DMS79 treated with DMSO at 0.1 percent for 48 hours (cell line): ENCODE data around the gene NDRG2.
"Not testable (repeated sequence)": the region's sequence is repeated elsewhere in the genome, so short reads cannot be mapped to it uniquely, and the experiment has no call there.

Experiments
- DNase-seq: peaks from one replicate; lab custom pipeline; 2025; lab: John Stamatoyannopoulos, UW

NDRG2 gene

GRCh38 chr14:21055432-21056117, 30.7 kb upstream of the NDRG2 start:
- no peak for DNase-seq

DNA sequence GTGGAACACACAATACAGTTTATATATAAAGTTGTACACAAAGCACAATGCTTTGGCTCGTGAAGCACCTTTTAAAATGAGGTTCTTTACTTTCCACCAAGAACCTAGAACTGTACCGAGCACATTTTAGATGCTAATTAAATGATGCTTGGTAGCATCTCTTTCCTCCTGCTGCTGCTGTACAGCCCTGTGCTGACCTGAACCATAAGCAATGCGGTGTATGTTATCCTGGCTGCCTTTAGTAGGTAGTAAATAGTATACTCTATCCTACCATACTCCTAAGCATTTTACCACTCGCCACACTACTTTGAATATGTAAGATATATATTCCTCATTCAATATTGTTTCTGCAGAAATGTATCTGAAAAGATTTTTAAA, 29.9 kb upstream of the NDRG2 start:
- DNase-seq, result no peak

GRCh38 chr14:21054123-21054767, 29.4 kb upstream of the NDRG2 start:
- no peak for DNase-seq

- no peak for DNase-seq
Observed at GRCh38 chr14:21053184-21054122, 28.6 kb upstream of the NDRG2 start.

GRCh38 chr14:21050597-21050996, 25.7 kb upstream of the NDRG2 start:
- no peak for DNase-seq

GRCh38 chr14:21049271-21049673, 24.4 kb upstream of the NDRG2 start:
- DNase-seq, result no peak

DNA sequence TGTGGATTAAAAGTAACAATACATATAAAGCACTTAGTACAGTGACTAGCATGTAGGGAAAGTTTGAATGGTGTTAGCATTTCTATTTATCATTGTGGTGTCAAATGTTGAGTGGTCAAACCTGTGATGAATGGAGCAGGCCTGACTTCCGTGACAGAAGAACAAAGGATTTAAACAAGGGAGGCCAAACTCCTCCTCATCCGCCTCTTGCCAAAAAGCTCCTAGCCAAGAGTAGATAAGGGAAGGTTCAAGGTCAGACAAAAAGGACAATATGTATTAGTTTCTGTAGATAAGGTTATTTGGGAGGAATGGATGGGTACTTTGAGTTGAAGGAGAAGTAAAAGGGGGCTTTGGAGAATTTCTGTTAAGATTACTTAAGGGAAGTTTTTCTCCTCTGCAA, 23.8 kb upstream of the NDRG2 start:
- DNase-seq, result no peak

DNA sequence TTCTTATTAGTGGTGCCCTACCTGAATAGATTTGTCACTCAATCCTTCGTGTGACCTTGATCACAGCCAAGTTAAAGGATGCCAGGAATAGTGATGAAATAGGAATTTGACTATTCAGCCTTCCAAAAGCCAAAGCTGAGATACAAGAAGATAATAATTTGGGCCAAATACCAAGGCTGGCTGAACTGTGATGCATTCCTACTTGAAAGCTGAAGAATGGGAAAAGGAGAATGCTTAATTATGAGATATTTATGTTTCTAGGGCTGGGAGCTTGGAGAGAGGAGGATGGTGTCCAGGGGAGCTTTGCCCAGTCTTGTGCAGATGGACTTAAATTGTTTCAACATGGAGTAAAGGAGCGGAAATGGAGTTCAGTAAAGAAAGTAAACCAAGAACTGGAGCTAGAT, 22.5 kb upstream of the NDRG2 start:
- no peak for DNase-seq

DNA sequence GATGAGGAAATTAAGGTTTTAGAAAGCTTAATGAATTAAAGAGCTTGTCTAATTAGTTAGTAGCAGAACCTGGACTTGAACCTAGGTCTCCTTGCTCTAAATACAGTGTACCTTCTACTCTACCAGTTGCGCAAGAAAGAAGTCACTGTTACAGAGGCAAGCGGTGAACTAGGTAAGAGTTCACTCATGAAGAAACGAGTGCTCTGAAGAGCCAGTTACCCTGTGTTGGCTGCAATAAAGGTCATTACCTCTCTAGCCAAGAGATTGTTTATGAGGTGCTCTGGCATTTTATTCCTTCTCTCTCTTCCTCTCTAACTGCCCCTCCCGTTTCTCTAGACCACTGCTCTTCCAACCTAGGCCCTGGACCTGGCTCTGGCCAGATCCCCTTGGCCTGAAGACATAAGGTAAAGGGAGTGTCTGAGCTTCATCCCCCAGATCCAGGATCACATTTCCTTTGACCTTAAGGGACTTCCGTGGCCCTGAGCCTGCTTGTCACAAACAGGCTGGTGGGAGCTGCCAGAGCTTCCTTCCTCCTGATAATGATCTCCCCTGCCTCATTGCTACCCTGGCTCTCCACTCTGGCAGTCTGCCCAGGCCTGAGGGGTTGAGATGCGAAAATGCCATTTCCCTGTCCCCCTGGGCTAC, 19.2 kb upstream of the NDRG2 start:
- DNase-seq, result peak; percentile 67

DNA sequence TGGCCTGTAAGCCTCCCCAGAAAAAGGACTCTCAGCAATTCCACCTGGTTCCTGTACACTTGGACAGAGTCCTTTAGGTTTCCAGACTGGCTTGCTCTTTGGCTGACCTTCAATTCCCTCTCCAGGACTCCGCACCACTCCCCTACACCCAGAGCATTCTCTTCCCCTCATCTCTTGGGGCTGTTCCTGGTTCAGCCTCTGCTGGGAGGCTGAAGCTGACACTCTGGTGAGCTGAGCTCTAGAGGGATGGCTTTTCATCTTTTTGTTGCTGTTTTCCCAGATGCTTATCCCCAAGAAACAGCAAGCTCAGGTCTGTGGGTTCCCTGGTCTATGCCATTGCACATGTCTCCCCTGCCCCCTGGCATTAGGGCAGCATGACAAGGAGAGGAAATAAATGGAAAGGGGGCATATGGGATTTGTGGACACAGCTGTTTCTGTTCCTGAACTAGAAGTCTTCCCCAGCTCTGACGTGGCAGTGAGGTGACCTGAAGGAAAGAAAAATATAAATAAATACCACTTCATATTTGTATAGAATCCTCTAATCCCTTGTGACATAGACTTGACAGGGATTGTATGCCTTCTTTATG, 18.6 kb upstream of the NDRG2 start:
- DNase-seq, result no peak

DNA sequence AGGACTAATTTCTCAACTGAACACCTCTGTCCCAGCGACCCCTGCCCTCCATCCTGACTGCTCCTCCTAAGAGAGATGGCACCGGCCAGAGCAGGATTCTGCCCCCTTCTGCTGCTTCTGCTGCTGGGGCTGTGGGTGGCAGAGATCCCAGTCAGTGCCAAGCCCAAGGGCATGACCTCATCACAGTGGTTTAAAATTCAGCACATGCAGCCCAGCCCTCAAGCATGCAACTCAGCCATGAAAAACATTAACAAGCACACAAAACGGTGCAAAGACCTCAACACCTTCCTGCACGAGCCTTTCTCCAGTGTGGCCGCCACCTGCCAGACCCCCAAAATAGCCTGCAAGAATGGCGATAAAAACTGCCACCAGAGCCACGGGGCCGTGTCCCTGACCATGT, 18.1 kb upstream of the NDRG2 start:
- peak; percentile 25 for DNase-seq

- DNase-seq, result no peak
Observed at GRCh38 chr14:21041676-21042433, 17.0 kb upstream of the NDRG2 start, which contains the start of gene RNASE7. Gene RNASE7 (plus strand): TSS chr14:21042362. CDS start chr14:21042993, 631 bp downstream.

- DNase-seq, result not testable (repeated sequence)
Observed at GRCh38 chr14:21040941-21041340, 16.1 kb upstream of the NDRG2 start.

DNA sequence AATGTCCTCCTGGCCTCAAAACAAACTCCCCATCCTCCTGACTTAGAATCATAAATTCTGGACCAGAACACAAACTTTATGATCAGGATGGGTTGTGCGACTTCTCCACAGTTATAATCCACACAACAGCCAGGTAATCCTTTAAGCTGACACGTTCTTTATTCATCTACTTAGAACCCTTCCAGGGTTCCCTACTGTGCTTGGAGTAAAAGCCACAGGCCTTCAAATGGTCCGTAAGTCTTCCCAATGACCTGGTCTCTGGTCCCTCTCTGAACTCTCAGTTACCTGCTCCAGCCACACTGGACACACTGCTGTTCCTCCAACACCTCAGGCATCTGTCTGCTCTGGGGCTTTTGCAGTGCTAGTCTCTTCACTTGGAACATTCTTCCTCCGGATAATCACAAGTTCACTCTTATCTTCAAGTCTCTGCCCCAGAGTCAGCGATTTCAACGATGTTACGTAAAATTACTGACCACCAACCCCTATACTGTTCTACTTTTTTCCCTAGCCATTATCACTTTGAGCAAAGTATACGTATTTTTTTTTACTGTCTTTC, 15.6 kb upstream of the NDRG2 start:
- DNase-seq, result no peak

- peak; percentile 35 for DNase-seq
Observed at GRCh38 chr14:21039585-21040369, 14.9 kb upstream of the NDRG2 start.

DNA sequence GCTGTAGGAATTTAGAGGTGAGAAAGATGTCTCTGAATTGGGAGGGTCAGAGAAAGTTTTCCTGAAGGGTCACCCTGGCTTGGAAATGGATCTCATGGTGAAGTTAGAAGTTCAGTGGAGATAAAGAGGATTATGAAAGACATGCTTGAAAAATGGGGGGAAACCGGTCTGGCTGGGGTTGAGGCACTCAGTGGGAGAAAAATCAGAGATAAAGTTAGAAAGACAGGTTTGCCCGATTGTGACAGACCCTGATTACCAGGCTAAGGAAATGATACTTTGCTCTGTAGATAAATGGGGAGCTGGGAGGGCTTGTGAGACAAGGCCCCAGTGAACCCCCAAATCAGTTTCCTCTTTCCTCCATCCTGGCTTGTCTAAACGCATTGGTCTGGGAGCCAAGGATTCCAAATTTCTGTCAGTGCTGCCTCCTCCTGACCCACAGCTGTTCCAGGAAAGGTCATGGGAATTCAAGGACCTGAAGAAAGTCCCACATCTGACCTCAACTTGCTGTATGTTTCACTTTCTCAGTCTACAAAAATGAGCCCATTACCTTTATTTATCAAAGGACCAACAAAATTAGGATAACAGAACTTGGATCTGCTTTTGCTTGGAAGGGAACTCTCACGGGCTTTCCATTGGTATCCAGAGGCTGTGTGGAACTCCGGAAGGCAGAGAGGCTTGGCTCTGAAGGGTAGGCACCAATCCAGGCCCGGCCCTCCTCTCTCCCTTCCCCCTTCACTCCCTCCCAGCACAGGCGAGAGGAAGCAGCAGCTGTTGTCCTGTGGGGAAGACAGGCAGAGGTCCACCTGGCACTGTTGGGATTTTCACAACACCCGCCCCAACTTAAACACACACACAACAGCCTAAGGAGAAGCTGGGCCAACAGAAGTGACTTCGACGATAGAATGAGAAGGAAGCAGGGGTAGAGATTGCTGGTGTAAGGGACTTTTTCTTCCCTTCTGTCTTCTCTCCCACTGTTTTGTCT, 13.9 kb upstream of the NDRG2 start:
- no peak for DNase-seq

DNA sequence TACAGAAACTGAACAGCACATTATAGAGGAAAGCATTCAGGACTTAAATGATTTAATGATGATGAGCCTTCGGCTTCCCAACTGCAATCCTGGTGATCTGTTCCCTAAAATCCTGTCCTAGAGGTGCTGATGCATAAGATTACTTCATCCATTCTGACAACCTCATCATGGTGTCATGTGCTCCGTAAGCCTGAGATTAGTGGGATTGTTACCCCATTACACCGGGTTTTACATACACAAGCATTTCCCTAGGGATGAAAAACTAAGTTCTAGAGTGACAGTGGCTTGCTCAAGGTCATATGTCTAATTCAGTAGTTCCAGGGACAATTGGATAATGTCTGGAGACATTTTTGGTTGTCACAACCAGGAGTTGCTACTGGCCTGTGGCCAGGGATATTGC, 12.3 kb upstream of the NDRG2 start:
- no peak for DNase-seq

- DNase-seq, result no peak
Observed at GRCh38 chr14:21036751-21037150, 11.9 kb upstream of the NDRG2 start.

GRCh38 chr14:21034707-21035106, 9.8 kb upstream of the NDRG2 start, which contains the start of gene RNASE13:
Gene RNASE13 (minus strand): TSS chr14:21034807. CDS start chr14:21034288, 519 bp downstream.
- DNase-seq, result no peak
